GOT3 (cell line): ENCODE measurements around the gene USP36.

Experiments used
- DNase-seq: peaks from one replicate; lab custom pipeline; 2025; ENCODE audit warnings: mixed read lengths; lab: John Stamatoyannopoulos, UW

Gene USP36

GRCh38 chr17:78838574-78839005 lies 2.0 kb downstream of the USP36 start:
- DNase-seq = no peak

GRCh38 chr17:78836420-78837021 lies 4.1 kb downstream of the USP36 start:
- no peak for DNase-seq

GRCh38 chr17:78834571-78834970 lies 6.0 kb downstream of the USP36 start:
- no peak for DNase-seq

GRCh38 chr17:78832541-78832810 lies 8.1 kb downstream of the USP36 start:
- no peak for DNase-seq

- DNase-seq = no peak
Observed at GRCh38 chr17:78831688-78832540, 8.7 kb downstream of the USP36 start.

- no peak for DNase-seq
Observed at GRCh38 chr17:78829477-78829876, 11.1 kb downstream of the USP36 start.

GRCh38 chr17:78828470-78829185 lies 12.0 kb downstream of the USP36 start:
- DNase-seq = no peak

- no peak for DNase-seq
Observed at GRCh38 chr17:78826836-78827509, 13.6 kb downstream of the USP36 start.

- DNase-seq = no peak
Observed at GRCh38 chr17:78826421-78826820, 14.2 kb downstream of the USP36 start.

GRCh38 chr17:78825696-78826095 lies 14.9 kb downstream of the USP36 start:
- DNase-seq = no peak

GRCh38 chr17:78824240-78824639 lies 16.4 kb downstream of the USP36 start:
- no peak for DNase-seq

- DNase-seq = no peak
Observed at GRCh38 chr17:78823282-78824046, 17.1 kb downstream of the USP36 start.

GRCh38 chr17:78822552-78822951 lies 18.1 kb downstream of the USP36 start:
- DNase-seq = no peak

- DNase-seq = no peak
Observed at GRCh38 chr17:78821961-78822360, 18.7 kb downstream of the USP36 start.

GRCh38 chr17:78820841-78821240 lies 19.8 kb downstream of the USP36 start:
- no peak for DNase-seq

- DNase-seq = no peak
Observed at GRCh38 chr17:78819806-78820792, 20.5 kb downstream of the USP36 start.

- no peak for DNase-seq
Observed at GRCh38 chr17:78819402-78819801, 21.2 kb downstream of the USP36 start.

GRCh38 chr17:78818932-78819331 lies 21.7 kb downstream of the USP36 start:
- DNase-seq = no peak

GRCh38 chr17:78818152-78818846 lies 22.3 kb downstream of the USP36 start:
- no peak for DNase-seq

- DNase-seq = no peak
Observed at GRCh38 chr17:78817123-78817522, 23.5 kb downstream of the USP36 start.
